ENCODE data around the gene FCGR1A.
"Not testable (repeated sequence)": the region's sequence is repeated elsewhere in the genome, so short reads cannot be mapped to it uniquely, and the experiment has no call there.

FCGR1A gene

DNA sequence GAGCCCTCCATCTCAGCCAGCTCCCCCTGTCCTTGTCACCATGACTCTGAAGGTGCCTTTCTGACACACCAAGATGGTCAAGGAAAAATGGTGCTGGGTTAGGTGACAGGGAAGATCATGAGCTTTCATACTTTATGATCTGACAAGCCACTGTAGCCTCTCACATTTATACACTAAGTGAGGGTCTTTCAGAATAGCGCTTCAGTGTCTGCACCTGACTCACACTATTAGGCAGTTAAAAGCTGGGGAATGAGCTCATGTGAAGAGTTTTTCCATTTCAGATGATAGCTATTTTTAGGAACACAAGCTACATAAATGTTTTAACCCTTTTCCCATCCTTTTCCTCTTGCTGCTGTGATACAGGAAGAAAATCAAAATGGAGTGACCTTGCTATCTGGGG lies 4.2 kb upstream of the FCGR1A start:
- DNase-seq: not testable (repeated sequence)

- not testable (repeated sequence) for DNase-seq
Observed at GRCh38 chr1:149781413-149781984, 995 bp upstream of the FCGR1A start.

GRCh38 chr1:149783289-149783688 lies 795 bp downstream of the FCGR1A start:
- DNase-seq: not testable (repeated sequence)

GRCh38 chr1:149783868-149784267 lies 1.4 kb downstream of the FCGR1A start:
- DNase-seq: not testable (repeated sequence)

GRCh38 chr1:149787688-149788451 lies 5.4 kb downstream of the FCGR1A start:
- DNase-seq: not testable (repeated sequence)

GRCh38 chr1:149792502-149792901 lies 10.0 kb downstream of the FCGR1A start:
- DNase-seq: peak; percentile 52

GRCh38 chr1:149792912-149793515 lies 10.5 kb downstream of the FCGR1A start:
- DNase-seq: peak; percentile 78

DNA sequence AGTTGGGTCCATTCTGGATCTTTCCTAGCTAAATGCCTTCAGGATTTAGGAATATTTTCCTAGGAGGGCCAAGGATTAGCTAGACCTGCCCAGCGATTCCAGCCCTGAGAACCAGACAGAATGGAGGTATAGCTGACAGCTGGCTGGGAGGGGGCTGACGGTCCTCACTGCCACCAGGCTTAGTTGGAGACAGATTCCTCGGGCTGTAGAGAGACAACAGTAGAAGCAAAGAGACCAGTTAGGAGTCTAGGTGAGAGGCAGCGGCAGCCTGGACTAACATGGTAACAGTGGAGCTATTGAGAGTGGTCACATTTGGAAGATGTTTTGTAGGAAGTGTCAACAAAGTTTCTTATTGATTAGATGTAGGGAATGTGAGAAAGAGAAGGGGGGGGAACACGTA lies 11.4 kb downstream of the FCGR1A start:
- DNase-seq: not testable (repeated sequence)

GRCh38 chr1:149801628-149802027 lies 19.1 kb downstream of the FCGR1A start:
- not testable (repeated sequence) for DNase-seq

GRCh38 chr1:149804417-149805080 lies 22.1 kb downstream of the FCGR1A start:
- DNase-seq: not testable (repeated sequence)

- peak; percentile 1 for DNase-seq
Observed at GRCh38 chr1:149810697-149811405, 28.4 kb downstream of the FCGR1A start.

DNA sequence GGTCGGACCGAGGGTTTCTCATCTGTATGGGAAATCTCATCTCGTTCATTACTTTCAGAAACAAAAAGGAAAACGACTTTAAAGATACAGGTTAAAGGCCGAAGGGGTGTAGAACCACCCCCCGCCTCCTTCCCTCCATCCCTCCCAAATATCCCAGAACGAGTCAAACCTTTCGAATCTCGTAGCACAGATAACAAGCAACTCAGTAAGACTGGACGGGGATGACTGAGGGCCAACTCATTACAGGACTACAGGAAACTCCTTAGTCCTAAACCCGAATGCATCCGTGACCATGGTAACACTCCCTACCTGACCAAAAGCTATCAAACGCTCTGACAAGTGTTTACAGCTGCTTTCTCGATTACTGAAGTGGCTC lies 29.0 kb downstream of the FCGR1A start:
- DNase-seq: peak; percentile 3

DNA sequence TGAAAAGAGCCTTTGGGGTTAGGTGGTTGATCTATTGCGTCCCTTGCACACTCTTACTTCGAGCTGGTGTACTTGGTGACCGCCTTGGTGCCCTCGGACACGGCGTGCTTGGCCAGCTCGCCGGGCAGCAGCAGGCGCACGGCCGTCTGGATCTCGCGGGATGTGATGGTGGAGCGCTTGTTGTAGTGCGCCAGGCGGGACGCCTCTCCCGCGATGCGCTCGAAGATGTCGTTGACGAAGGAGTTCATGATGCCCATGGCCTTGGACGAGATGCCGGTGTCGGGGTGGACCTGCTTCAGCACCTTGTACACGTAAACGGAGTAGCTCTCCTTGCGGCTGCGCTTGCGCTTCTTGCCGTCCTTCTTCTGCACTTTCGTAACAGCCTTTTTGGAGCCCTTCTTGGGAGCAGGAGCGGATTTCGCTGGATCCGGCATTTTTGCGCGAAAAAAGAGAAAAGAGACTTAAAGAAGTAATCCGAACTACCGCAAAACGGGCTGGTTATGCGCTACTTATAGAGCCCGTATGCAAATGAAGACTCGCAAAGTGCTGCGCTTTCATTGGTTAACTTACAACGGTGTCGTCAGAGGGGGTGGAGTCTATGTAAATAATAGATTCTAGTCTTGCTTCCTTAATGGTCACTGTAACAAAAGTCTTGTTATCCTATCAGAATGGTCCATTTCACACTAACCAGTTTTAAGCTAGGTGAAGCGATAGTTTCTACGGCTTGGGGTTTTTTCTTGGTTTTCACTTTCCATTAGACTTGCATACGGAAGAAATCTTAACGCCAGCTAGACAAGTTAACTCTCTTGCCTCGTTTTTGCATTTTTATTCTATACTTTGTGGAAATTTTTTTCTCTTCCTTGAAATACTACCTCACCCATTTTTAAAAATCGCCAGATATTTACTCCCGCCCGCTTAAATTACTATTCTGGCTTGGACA lies 29.7 kb downstream of the FCGR1A start:
- DNase-seq: peak; percentile 94

DNA sequence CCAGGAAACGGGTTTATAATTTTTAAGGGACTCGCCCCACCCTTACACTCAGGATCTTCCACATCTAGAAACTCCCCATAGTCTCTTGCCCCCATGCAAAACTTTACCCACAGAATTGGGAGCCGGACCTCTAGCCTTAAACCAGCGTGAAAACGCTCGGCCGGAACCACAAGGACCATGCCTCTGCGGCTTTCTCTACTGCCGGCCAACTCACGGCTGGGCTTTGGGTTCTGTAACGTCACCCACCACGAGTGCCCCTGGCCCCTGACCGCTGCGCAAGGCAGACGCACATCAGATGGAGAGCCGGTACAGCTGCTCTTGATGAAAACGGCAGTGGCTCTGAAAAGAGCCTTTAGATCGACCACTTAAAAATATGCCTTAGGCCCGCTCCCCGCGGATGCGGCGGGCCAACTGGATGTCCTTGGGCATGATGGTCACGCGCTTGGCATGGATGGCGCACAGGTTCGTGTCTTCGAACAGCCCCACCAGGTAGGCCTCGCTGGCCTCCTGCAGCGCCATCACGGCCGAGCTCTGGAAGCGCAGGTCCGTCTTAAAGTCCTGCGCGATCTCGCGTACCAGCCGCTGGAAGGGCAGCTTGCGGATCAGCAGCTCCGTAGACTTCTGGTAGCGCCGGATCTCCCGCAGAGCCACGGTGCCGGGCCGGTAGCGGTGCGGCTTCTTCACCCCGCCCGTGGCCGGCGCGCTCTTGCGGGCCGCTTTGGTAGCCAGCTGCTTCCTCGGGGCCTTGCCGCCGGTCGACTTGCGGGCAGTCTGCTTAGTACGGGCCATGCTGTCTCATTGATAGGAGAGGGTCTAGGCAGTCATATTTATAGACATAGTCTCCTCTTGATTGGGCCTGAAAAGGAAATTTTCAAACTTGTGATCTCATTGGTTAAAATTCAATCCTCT lies 30.7 kb downstream of the FCGR1A start:
- DNase-seq: peak; percentile 91

GRCh38 chr1:149820387-149820786 lies 37.9 kb downstream of the FCGR1A start:
- not testable (repeated sequence) for DNase-seq

- not testable (repeated sequence) for DNase-seq
Observed at GRCh38 chr1:149826555-149826954, 44.1 kb downstream of the FCGR1A start.

DNA sequence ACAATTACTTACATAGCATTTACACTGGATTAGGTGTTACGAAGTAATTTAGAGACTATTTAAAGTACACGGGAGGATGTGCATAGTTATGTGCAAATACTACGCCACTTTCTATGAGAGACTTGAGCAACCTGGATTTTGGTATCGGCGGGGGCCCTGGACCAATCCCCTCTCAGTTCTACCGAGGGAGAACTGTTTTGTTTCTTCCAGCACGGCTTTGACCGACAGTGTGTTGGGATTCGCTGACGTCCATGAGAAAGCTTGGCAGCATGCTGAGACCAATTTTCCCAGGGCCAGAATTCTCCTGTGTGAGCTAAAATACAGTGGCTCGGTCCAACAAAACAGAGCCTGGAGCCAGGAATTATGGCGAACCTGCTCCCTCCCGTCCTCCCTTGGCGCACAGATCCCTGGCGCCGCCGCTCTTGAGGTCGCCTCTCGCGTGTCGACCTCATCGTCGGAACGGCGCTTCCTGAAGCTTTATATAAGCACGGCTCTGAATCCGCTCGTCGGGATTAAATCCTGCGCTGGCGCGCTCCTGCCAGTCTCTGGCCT lies 49.3 kb downstream of the FCGR1A start:
- not testable (repeated sequence) for DNase-seq

GRCh38 chr1:149832316-149833126 lies 50.0 kb downstream of the FCGR1A start:
- DNase-seq: not testable (repeated sequence)

GRCh38 chr1:149833144-149833543 lies 50.6 kb downstream of the FCGR1A start:
- DNase-seq: not testable (repeated sequence)
